BLaER1 (cell line): ENCODE measurements around the gene DNAJB13.
A peak's percentile ranks its signal among the peaks of the same experiment; 100 is the strongest.
"Not testable (repeated sequence)": the region's sequence is repeated elsewhere in the genome, so short reads cannot be mapped to it uniquely, and the experiment has no call there.

Experiments
- H3K27ac ChIP-seq: shearing (Covaris generic); formaldehyde crosslinking; 2 replicates; pipeline ENCODE4 v1.8.1; 2022
- H3K27me3 ChIP-seq: shearing (Covaris generic); formaldehyde crosslinking; 2 replicates; pipeline ENCODE4 v1.8.1; 2022
- H3K36me3 ChIP-seq: shearing (Covaris generic); formaldehyde crosslinking; 2 replicates; pipeline ENCODE4 v1.8.1; 2022
- H3K4me1 ChIP-seq: shearing (Covaris generic); formaldehyde crosslinking; 2 replicates; pipeline ENCODE4 v1.8.1; 2022
- H3K4me2 ChIP-seq: shearing (Covaris generic); formaldehyde crosslinking; 2 replicates; pipeline ENCODE4 v1.8.1; 2022
- H3K4me3 ChIP-seq: shearing (Covaris generic); formaldehyde crosslinking; 2 replicates; pipeline ENCODE4 v1.8.1; 2022
- H3K9ac ChIP-seq: shearing (Covaris generic); formaldehyde crosslinking; 2 replicates; pipeline ENCODE4 v1.8.1; 2022
- H3K9me3 ChIP-seq: shearing (Covaris generic); formaldehyde crosslinking; 2 replicates; pipeline ENCODE4 v1.8.1; 2022
- H4K20me1 ChIP-seq: shearing (Covaris generic); formaldehyde crosslinking; 2 replicates; pipeline ENCODE4 v1.8.1; 2022
- Cebpa-rat ChIP-seq: shearing (Covaris generic); IDR thresholded peaks from 2 replicates; pipeline ENCODE4 v1.8.1; 2022

DNAJB13 gene

DNA sequence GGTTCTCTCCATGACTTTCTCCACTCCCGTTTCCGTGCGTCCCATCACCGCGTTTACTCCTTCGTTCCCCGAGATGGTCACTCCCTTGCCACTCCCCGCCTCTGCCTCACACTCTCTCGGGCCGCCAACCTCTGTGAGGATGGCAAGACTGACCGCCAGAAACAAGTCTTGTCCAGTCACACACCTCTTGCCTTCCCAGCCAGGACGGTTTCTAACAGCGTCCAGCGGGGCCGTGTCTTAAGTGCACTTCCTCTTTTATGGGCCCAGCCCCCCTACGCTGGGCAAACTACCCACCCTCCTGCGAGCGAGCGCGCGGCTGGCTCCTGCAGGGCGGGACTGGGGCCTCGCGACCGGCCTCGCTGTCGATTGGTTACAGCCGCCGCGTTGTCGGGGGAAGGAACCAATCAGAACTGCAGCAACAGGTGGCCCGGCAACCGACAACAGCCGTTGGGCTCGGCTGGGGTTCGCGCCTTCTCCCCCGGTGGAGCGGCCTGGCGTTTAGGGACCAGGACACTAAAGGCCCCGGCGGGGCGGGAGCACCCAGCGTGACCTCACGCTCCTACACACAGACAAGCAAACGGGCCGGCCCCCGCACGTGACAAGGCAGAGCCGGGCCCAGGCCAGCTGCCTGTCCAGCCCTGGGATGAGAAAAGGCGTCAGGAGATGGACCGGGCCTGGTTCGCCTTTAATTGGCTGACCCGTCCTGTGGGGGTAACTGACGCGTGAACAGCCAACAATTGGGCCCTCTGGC lies 32.3 kb downstream of the DNAJB13 start:
- Histone ChIP-seq H3K9me3 (no peaks in the 10 kb centered on the region), H3K36me3 (peaks cover 25% of the 10 kb centered on the region), H3K4me1 (peaks cover 51% of the 10 kb centered on the region), H3K27ac (peak overlapping the region; percentile 89), H3K4me2 (peak overlapping the region; percentile 96), H4K20me1 (no peaks in the 10 kb centered on the region), H3K27me3 (no peaks in the 10 kb centered on the region), H3K4me3 (peak overlapping the region; percentile 75), H3K9ac (peak overlapping the region; percentile 87)
- TF ChIP-seq Cebpa-rat = no peak

DNA sequence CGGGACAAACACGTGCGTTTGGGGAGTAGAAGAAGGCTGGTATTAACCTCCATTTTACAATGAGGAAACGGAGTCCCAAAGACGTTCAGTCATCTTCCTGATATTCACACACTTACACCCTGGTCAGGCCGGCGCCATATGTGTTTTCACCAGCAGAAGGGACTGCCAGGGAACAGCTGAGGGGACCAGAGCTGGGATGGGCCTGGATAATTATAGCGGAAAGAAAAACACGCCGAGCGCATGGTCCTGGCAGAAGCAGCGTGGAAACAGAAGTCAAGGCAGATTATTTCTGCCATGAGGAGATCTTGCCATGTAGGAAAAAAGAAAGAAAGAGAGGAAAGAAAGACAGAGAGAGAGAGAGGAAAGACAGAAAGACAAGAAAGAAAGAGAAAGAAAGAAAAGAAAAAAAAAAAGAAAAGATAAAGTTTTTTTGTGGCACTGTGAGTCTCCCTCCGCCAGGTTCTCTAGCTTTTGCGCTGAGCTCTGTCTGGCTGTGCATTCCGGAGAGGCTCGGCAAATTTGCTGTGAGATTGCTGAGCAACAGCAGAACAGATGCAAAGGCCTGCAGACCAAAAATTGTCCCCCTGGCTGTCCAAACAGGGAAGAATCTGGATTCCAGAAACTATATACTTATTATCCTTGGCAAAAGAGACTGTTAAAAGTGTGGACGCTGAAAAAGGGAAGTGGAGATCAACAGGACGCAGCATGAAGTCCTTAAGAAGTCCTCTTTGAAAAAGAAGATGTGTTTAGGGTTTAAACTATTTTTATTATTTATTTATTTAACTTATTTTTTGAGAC lies 33.1 kb downstream of the DNAJB13 start:
- Histone ChIP-seq H4K20me1 (no peaks in the 10 kb centered on the region), H3K4me1 (peaks cover 43% of the 10 kb centered on the region), H3K36me3 (peaks cover 17% of the 10 kb centered on the region), H3K9me3 (no peaks in the 10 kb centered on the region), H3K27ac (peak overlapping the region; percentile 89), H3K9ac (peak overlapping the region; percentile 87), H3K4me3 (peak overlapping the region; percentile 75), H3K27me3 (no peaks in the 10 kb centered on the region), H3K4me2 (peak overlapping the region; percentile 96)
- no peak for TF ChIP-seq Cebpa-rat

DNA sequence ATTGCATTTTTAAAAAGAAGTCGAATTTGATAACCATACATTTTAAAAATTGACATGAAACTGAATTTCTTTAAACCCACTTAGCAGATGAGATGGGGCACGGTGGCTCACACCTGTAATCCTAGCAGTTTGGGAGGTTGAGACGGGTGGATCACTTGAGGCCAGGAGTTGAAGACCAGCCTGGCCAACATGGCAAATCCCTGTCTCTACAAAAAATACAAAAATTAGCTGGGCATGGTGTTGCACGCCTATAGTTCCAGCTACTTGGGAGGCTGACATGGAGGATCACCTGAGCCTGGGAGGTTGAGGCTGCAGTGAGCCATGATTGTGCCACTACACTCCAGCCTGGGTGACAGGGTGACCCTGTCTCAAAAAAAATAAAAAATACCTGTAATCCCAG lies 34.8 kb downstream of the DNAJB13 start:
- H3K4me1 ChIP-seq = peaks cover 29% of the 10 kb centered on the region
- not testable (repeated sequence) for H3K9ac ChIP-seq, H3K27ac ChIP-seq, H3K27me3 ChIP-seq, H3K36me3 ChIP-seq, H4K20me1 ChIP-seq, H3K9me3 ChIP-seq, H3K4me2 ChIP-seq, H3K4me3 ChIP-seq

DNA sequence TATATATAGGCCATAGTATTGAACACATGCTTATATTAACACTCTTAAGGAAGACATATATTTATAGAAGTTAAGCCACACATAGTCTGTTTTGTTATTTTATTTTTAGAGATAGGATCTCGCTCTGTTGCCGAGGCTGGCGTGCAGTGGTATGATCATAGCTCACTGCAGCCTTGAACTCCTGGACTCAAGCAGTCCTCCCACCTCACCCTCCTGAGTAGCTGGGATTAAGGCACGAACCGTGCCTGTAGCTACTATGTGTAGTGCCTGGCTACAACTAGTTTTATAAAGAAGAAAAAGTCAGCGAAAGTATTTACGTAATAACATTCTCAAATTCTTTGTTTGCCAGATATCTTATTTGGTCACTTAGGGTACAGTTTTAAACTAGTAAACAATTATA lies 37.4 kb downstream of the DNAJB13 start:
- Histone ChIP-seq H3K4me1 (peaks cover 33% of the 10 kb centered on the region), H3K9ac (no peak overlapping the region), H3K36me3 (no peaks in the 10 kb centered on the region), H3K27ac (no peak overlapping the region), H4K20me1 (no peaks in the 10 kb centered on the region), H3K4me3 (no peak overlapping the region), H3K27me3 (no peaks in the 10 kb centered on the region), H3K9me3 (no peaks in the 10 kb centered on the region), H3K4me2 (no peak overlapping the region)
- no peak for TF ChIP-seq Cebpa-rat

DNA sequence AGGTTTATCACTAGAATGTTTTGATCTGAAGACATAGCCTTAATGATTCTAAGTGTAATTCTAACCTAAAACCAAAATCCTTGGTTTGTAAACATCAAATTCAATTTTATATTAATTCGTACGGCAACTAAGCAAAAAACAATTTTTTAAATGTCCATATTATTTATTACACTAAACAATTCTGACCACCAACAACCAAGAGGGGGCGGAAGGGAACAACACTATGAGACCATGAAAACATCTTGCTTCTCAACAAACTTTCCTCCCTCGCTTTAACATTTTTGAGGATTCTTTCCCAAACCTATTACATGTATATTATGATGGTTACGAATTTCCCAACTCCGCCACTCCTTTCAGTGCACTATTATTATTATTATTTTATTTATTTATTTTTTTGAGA lies 38.3 kb downstream of the DNAJB13 start:
- Histone ChIP-seq H3K9me3 (no peaks in the 10 kb centered on the region), H3K4me1 (peaks cover 24% of the 10 kb centered on the region), H3K9ac (no peak overlapping the region), H4K20me1 (no peaks in the 10 kb centered on the region), H3K4me3 (no peak overlapping the region), H3K27ac (no peak overlapping the region), H3K36me3 (no peaks in the 10 kb centered on the region), H3K27me3 (no peaks in the 10 kb centered on the region), H3K4me2 (no peak overlapping the region)
- no peak for TF ChIP-seq Cebpa-rat

DNA sequence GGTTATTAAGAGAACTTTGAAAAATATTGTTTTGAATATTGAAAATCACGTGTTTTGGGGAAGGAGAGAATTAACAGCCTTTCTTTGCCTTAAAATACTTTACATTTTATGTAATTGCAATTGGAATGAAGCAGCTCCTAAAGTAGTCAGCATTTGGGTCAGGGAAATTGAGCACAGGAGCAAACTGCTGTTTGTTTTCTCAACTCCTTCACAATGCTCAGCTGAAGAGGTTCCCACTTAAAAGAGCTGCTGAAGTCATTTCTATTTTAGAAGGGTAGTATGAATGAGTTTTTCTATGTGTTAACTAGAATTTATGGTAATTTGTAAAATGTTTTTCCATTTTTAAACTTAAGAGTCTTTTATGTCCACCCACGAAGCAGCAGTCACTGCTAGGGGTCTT lies 39.9 kb downstream of the DNAJB13 start:
- no peaks in the 10 kb centered on the region for H4K20me1 ChIP-seq
- peak overlapping the region; percentile 15; the same call in 1 of the 2 replicates for H3K9ac ChIP-seq
- H3K36me3 ChIP-seq = no peaks in the 10 kb centered on the region
- H3K4me3 ChIP-seq = no peak overlapping the region
- no peaks in the 10 kb centered on the region for H3K9me3 ChIP-seq
- TF ChIP-seq Cebpa-rat = no peak
- peak overlapping the region; percentile 65 for H3K4me2 ChIP-seq
- H3K4me1 ChIP-seq = peaks cover 30% of the 10 kb centered on the region
- H3K27me3 ChIP-seq = no peaks in the 10 kb centered on the region
- no peak overlapping the region for H3K27ac ChIP-seq

DNA sequence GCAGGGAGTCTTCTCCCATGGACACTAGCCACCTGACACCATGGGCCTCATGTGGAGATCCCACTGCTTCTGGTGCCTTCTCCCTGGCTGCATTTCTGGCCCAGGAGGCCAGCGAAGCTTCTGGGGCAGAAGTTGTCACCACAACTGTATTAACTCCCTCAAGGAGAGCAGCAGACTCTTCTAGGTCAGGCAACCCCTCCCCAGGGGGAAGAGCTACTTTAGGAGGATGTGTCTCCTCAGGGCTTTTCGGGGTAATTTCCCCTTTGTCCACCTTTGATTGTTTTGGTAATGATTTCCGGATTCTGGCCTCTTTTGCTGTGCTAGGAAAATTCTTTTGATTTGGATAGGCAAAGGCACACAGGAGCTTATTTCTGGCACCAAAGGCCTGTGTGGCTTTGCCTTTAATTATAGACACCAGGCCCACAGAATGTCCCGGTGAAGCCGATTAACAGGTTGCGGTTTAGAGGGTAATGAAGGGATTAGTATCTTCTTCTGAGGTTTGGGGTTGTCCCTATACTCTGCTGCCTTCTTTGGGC lies 40.7 kb downstream of the DNAJB13 start:
- H3K4me3 ChIP-seq = no peak overlapping the region
- TF ChIP-seq Cebpa-rat = no peak
- H3K9me3 ChIP-seq = no peaks in the 10 kb centered on the region
- H4K20me1 ChIP-seq = no peaks in the 10 kb centered on the region
- peaks cover 38% of the 10 kb centered on the region for H3K4me1 ChIP-seq
- H3K27ac ChIP-seq = peak overlapping the region; percentile 19; the same call in 1 of the 2 replicates
- H3K9ac ChIP-seq = peak overlapping the region; percentile 15; the same call in 1 of the 2 replicates
- H3K27me3 ChIP-seq = no peaks in the 10 kb centered on the region
- H3K36me3 ChIP-seq = no peaks in the 10 kb centered on the region
- H3K4me2 ChIP-seq = peak overlapping the region; percentile 65

DNA sequence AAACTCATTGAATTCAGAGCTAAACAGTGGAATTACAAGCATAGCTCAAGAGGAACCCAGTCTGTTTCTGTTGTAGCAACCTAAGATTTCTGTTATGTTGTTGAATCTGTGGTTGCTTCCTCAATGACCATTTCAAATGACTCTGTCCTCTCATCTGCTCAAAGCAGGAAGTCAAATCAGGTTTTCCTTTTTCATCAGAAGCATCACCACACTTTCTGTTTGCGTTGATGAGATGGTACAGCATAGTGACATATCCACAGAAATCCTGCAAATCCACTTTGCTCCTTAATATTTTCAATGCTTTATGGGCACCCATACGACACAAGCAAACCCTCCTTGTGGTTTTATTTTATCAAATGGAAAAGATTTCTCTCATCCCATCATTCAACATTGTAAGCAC lies 44.4 kb downstream of the DNAJB13 start:
- H3K36me3 ChIP-seq = no peaks in the 10 kb centered on the region
- H3K4me1 ChIP-seq = peaks cover 57% of the 10 kb centered on the region
- H3K27ac ChIP-seq = no peak overlapping the region
- no peaks in the 10 kb centered on the region for H3K9me3 ChIP-seq
- no peak overlapping the region for H3K4me3 ChIP-seq
- no peaks in the 10 kb centered on the region for H3K27me3 ChIP-seq
- H4K20me1 ChIP-seq = no peaks in the 10 kb centered on the region
- TF ChIP-seq Cebpa-rat = no peak
- H3K9ac ChIP-seq = no peak overlapping the region
- peak overlapping the region; percentile 60 for H3K4me2 ChIP-seq

DNA sequence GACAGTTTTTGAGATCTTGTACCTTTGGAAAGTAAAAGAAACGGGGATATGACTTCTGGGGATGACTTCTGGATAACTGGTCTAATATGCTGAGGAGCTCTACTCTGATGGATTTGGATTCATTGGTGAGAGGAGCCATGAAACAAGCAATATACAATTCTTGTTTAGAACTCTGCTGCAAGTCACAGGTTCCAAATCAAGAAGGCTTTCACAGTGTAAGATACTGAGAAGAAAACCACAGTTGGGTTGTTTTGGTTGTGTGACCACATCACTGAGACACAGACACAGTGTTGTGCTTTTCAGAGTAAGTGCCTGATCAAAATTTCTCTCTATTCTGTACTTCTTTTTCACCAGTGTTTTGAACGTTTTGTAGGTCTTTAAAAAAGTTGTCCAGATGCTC lies 44.9 kb downstream of the DNAJB13 start:
- no peak overlapping the region for H3K9ac ChIP-seq
- peaks cover 54% of the 10 kb centered on the region for H3K4me1 ChIP-seq

DNA sequence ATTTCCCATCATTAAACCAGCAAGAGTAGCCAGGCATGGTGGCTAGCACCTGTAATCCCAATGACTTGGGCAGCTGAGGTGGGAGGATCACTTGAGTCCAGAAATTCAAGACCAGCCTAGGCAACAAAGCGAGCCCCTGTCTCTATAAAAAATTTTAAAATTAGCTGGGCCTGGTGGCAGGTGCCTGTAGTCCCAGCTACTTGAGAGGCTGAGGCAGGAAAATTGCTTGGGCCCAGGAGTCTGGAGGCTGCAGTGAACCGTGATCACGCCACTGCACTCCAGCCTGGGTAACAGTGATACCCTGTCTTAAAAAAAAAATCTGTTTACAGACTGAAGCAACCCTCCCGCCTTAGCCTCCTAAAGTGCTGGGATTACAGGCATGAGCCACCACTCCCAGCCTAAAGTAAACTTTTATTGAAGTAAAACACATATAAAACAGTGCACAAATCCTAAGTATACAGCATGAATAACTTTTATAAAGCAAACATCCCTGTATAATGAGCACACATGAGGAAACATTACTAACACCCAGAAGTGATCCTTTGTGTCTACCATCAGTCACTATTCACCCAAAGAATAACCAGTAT lies 45.4 kb downstream of the DNAJB13 start:
- Histone ChIP-seq H3K4me3 (no peak overlapping the region), H3K9me3 (no peaks in the 10 kb centered on the region), H3K27ac (no peak overlapping the region), H4K20me1 (no peaks in the 10 kb centered on the region), H3K36me3 (peaks cover 2% of the 10 kb centered on the region; the same call in 1 of the 2 replicates), H3K9ac (no peak overlapping the region), H3K4me2 (peak overlapping the region; percentile 60), H3K4me1 (peaks cover 48% of the 10 kb centered on the region), H3K27me3 (no peaks in the 10 kb centered on the region)
- no peak for TF ChIP-seq Cebpa-rat

More for the DNA sequence above, 44.9 kb downstream of the DNAJB13 start:
- Histone ChIP-seq H3K27me3 (no peaks in the 10 kb centered on the region), H4K20me1 (no peaks in the 10 kb centered on the region), H3K27ac (no peak overlapping the region), H3K4me3 (no peak overlapping the region), H3K4me2 (peak overlapping the region; percentile 60), H3K36me3 (no peaks in the 10 kb centered on the region), H3K9me3 (no peaks in the 10 kb centered on the region)
- no peak for TF ChIP-seq Cebpa-rat
